ENCODE results near the gene CD84.

The CD84 gene

GRCh38 chr1:160619742-160620277 lies 40.5 kb upstream of the CD84 start:
- no peak for DNase-seq (ENCODE audit: low spot score)
- Mint-ChIP-seq H3K27ac (peak overlapping the region; percentile 59), H3K27me3 (ENCODE audit: low read depth) (no peaks in the 10 kb centered on the region), H3K4me1 (ENCODE audit: low read depth) (peaks cover 64% of the 10 kb centered on the region), H3K9me3 (peaks cover 7% of the 10 kb centered on the region), H3K36me3 (ENCODE audit: low read depth) (peaks cover 81% of the 10 kb centered on the region), H3K4me3 (no peak overlapping the region)

- Mint-ChIP-seq H3K36me3 (ENCODE audit: low read depth) (peaks cover 79% of the 10 kb centered on the region), H3K4me3 (no peak overlapping the region), H3K4me1 (ENCODE audit: low read depth) (peaks cover 57% of the 10 kb centered on the region), H3K27me3 (ENCODE audit: low read depth) (no peaks in the 10 kb centered on the region), H3K9me3 (peaks cover 7% of the 10 kb centered on the region), H3K27ac (peak overlapping the region; percentile 59)
- no peak for DNase-seq (ENCODE audit: low spot score)
These were observed 39.5 kb upstream of the CD84 start for GRCh38 chr1:160618763-160619274.

- Mint-ChIP-seq H3K4me1 (ENCODE audit: low read depth) (peaks cover 52% of the 10 kb centered on the region), H3K9me3 (peaks cover 7% of the 10 kb centered on the region), H3K36me3 (ENCODE audit: low read depth) (peaks cover 78% of the 10 kb centered on the region), H3K4me3 (no peak overlapping the region), H3K27me3 (ENCODE audit: low read depth) (no peaks in the 10 kb centered on the region), H3K27ac (peak overlapping the region; percentile 51)
- no peak for DNase-seq (ENCODE audit: low spot score)
These were observed 39.0 kb upstream of the CD84 start for GRCh38 chr1:160618327-160618726.

GRCh38 chr1:160615660-160616059 lies 36.4 kb upstream of the CD84 start:
- DNase-seq (ENCODE audit: low spot score): no peak
- Mint-ChIP-seq H3K27ac (no peak overlapping the region), H3K27me3 (ENCODE audit: low read depth) (no peaks in the 10 kb centered on the region), H3K4me1 (ENCODE audit: low read depth) (peaks cover 38% of the 10 kb centered on the region), H3K9me3 (peaks cover 7% of the 10 kb centered on the region), H3K36me3 (ENCODE audit: low read depth) (peaks cover 76% of the 10 kb centered on the region), H3K4me3 (no peak overlapping the region)

- H3K9me3 Mint-ChIP-seq: peaks cover 7% of the 10 kb centered on the region
- no peak overlapping the region for H3K27ac Mint-ChIP-seq
- peaks cover 77% of the 10 kb centered on the region for H3K36me3 Mint-ChIP-seq (ENCODE audit: low read depth)
- DNase-seq (ENCODE audit: low spot score): no peak
- no peak overlapping the region for H3K4me3 Mint-ChIP-seq
- H3K4me1 Mint-ChIP-seq (ENCODE audit: low read depth): peaks cover 31% of the 10 kb centered on the region
- no peaks in the 10 kb centered on the region for H3K27me3 Mint-ChIP-seq (ENCODE audit: low read depth)
These were observed 35.1 kb upstream of the CD84 start for GRCh38 chr1:160614410-160614809.

GRCh38 chr1:160612613-160613218 lies 33.4 kb upstream of the CD84 start:
- Mint-ChIP-seq H3K27me3 (ENCODE audit: low read depth) (no peaks in the 10 kb centered on the region), H3K4me1 (ENCODE audit: low read depth) (peaks cover 30% of the 10 kb centered on the region), H3K36me3 (ENCODE audit: low read depth) (peaks cover 75% of the 10 kb centered on the region), H3K27ac (peak overlapping the region; percentile 11), H3K4me3 (no peak overlapping the region), H3K9me3 (no peaks in the 10 kb centered on the region)
- no peak for DNase-seq (ENCODE audit: low spot score)

GRCh38 chr1:160610569-160611242 lies 31.4 kb upstream of the CD84 start:
- Mint-ChIP-seq H3K9me3 (no peaks in the 10 kb centered on the region), H3K36me3 (ENCODE audit: low read depth) (peaks cover 75% of the 10 kb centered on the region), H3K4me3 (no peak overlapping the region), H3K27ac (peak overlapping the region; percentile 19), H3K4me1 (ENCODE audit: low read depth) (peaks cover 46% of the 10 kb centered on the region), H3K27me3 (ENCODE audit: low read depth) (no peaks in the 10 kb centered on the region)
- no peak for DNase-seq (ENCODE audit: low spot score)

GRCh38 chr1:160608941-160609340 lies 29.6 kb upstream of the CD84 start:
- Mint-ChIP-seq H3K36me3 (ENCODE audit: low read depth) (peaks cover 76% of the 10 kb centered on the region), H3K27ac (no peak overlapping the region), H3K27me3 (ENCODE audit: low read depth) (no peaks in the 10 kb centered on the region), H3K4me3 (no peak overlapping the region), H3K9me3 (peaks cover 14% of the 10 kb centered on the region), H3K4me1 (ENCODE audit: low read depth) (peaks cover 47% of the 10 kb centered on the region)
- DNase-seq (ENCODE audit: low spot score): no peak

- H3K27me3 Mint-ChIP-seq (ENCODE audit: low read depth): no peaks in the 10 kb centered on the region
- peaks cover 46% of the 10 kb centered on the region for H3K4me1 Mint-ChIP-seq (ENCODE audit: low read depth)
- H3K27ac Mint-ChIP-seq: no peak overlapping the region
These were observed 29.2 kb upstream of the CD84 start for GRCh38 chr1:160608514-160608913.

GRCh38 chr1:160608057-160608456 lies 28.8 kb upstream of the CD84 start:
- peaks cover 46% of the 10 kb centered on the region for H3K4me1 Mint-ChIP-seq (ENCODE audit: low read depth)
- no peaks in the 10 kb centered on the region for H3K27me3 Mint-ChIP-seq (ENCODE audit: low read depth)
- H3K4me3 Mint-ChIP-seq: no peak overlapping the region
- peaks cover 23% of the 10 kb centered on the region for H3K9me3 Mint-ChIP-seq
- H3K27ac Mint-ChIP-seq: peak overlapping the region; percentile 36
- DNase-seq (ENCODE audit: low spot score): no peak
- H3K36me3 Mint-ChIP-seq (ENCODE audit: low read depth): peaks cover 73% of the 10 kb centered on the region

More at GRCh38 chr1:160608514-160608913, 29.2 kb upstream of the CD84 start:
- Mint-ChIP-seq H3K36me3 (ENCODE audit: low read depth) (peaks cover 75% of the 10 kb centered on the region), H3K9me3 (peaks cover 18% of the 10 kb centered on the region), H3K4me3 (no peak overlapping the region)
- DNase-seq (ENCODE audit: low spot score): no peak

GRCh38 chr1:160607672-160608032 lies 28.4 kb upstream of the CD84 start:
- no peak for DNase-seq (ENCODE audit: low spot score)
- Mint-ChIP-seq H3K27me3 (ENCODE audit: low read depth) (no peaks in the 10 kb centered on the region), H3K27ac (no peak overlapping the region), H3K4me3 (no peak overlapping the region), H3K4me1 (ENCODE audit: low read depth) (peaks cover 43% of the 10 kb centered on the region), H3K36me3 (ENCODE audit: low read depth) (peaks cover 71% of the 10 kb centered on the region), H3K9me3 (peaks cover 26% of the 10 kb centered on the region)

GRCh38 chr1:160607011-160607671 lies 27.8 kb upstream of the CD84 start:
- H3K9me3 Mint-ChIP-seq: peaks cover 30% of the 10 kb centered on the region
- peaks cover 66% of the 10 kb centered on the region for H3K36me3 Mint-ChIP-seq (ENCODE audit: low read depth)
- H3K4me1 Mint-ChIP-seq (ENCODE audit: low read depth): peaks cover 41% of the 10 kb centered on the region
- DNase-seq (ENCODE audit: low spot score): peak; percentile 73
- H3K27me3 Mint-ChIP-seq (ENCODE audit: low read depth): no peaks in the 10 kb centered on the region
- peak overlapping the region; percentile 17 for H3K27ac Mint-ChIP-seq
- H3K4me3 Mint-ChIP-seq: peak overlapping the region; percentile 20

- H3K36me3 Mint-ChIP-seq (ENCODE audit: low read depth): peaks cover 67% of the 10 kb centered on the region
These were observed 27.3 kb upstream of the CD84 start for GRCh38 chr1:160606611-160607010.

More at GRCh38 chr1:160606611-160607010, 27.3 kb upstream of the CD84 start:
- Mint-ChIP-seq H3K4me3 (peak overlapping the region; percentile 30), H3K27me3 (ENCODE audit: low read depth) (no peaks in the 10 kb centered on the region), H3K9me3 (peaks cover 35% of the 10 kb centered on the region), H3K4me1 (ENCODE audit: low read depth) (peaks cover 41% of the 10 kb centered on the region), H3K27ac (peak overlapping the region; percentile 67)
- DNase-seq (ENCODE audit: low spot score): no peak

Data from T-helper 2 cell treated with Interferon-gamma antibody and Interleukin-4, amounts not matched to agents 5 μg/mL and 100 μg/mL, for 36 hours (primary cell).